ENCODE results near the gene PRSS2.

DNA sequence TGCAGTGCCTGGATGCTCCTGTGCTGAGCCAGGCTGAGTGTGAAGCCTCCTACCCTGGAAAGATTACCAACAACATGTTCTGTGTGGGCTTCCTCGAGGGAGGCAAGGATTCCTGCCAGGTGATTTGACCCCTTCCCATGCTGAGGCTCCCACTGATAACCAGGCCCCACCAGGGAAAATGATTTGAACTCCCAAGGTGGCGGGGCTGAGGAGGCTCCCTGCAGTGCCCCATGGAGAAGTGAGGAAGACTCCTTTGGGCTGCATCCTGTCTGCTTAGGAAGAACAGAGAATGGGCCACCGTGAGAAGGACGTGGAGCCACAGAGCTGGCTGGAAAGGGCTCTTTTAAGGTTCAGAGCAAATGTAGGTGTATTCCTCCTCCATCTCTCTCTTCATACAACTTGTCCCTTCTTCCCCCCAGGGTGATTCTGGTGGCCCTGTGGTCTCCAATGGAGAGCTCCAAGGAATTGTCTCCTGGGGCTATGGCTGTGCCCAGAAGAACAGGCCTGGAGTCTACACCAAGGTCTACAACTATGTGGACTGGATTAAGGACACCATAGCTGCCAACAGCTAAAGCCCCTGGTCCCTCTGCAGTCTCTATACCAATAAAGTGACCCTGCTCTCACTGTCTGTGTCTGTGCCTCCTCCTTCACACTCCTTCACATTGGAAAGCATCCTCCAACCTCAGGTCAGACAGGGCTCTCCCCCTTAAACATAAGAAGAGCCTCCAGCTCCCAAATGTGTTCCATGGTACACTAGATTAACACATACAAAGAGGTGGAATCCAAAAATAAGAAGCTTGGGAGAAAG is 3.4 kb downstream of the PRSS2 start:
- TF ChIP-seq, protein P1, sequence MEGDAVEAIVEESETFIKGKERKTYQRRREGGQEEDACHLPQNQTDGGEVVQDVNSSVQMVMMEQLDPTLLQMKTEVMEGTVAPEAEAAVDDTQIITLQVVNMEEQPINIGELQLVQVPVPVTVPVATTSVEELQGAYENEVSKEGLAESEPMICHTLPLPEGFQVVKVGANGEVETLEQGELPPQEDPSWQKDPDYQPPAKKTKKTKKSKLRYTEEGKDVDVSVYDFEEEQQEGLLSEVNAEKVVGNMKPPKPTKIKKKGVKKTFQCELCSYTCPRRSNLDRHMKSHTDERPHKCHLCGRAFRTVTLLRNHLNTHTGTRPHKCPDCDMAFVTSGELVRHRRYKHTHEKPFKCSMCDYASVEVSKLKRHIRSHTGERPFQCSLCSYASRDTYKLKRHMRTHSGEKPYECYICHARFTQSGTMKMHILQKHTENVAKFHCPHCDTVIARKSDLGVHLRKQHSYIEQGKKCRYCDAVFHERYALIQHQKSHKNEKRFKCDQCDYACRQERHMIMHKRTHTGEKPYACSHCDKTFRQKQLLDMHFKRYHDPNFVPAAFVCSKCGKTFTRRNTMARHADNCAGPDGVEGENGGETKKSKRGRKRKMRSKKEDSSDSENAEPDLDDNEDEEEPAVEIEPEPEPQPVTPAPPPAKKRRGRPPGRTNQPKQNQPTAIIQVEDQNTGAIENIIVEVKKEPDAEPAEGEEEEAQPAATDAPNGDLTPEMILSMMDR (IDR thresholded peaks at IDR 0.05): no peak
- no peak for TF ChIP-seq POLR2A (IDR thresholded peaks at IDR 0.05)

All from uterus (tissue), 2 donors.